NT2/D1 (cell line): ENCODE measurements around the gene DYNLRB1.

Source experiments
- SUZ12 ChIP-seq: IDR thresholded peaks from 2 replicates; pipeline ENCODE4 v1.6.1; 2011; ENCODE audit not compliant: insufficient read length, insufficient read depth; ENCODE audit errors: extremely low read depth
- ZNF274 ChIP-seq: IDR thresholded peaks from 2 replicates; pipeline ENCODE4 v1.6.1; 2011; ENCODE audit warnings: mild to moderate bottlenecking, low read depth, low read length

- TF ChIP-seq SUZ12 (no peak), ZNF274 (no peak)
These were observed 59.0 kb downstream of the DYNLRB1 start for GRCh38 chr20:34575271-34575670.
